GM19463 (cell line): ENCODE results near the gene MYMK.
"Not testable (repeated sequence)": the region's sequence is repeated elsewhere in the genome, so short reads cannot be mapped to it uniquely, and the experiment has no call there.

ENCODE experiments used
- ATAC-seq: cut with Tn5 transposase; IDR thresholded peaks from one replicate; pipeline ENCODE4 v1.9.1; 2021; ENCODE audit warnings: mild to moderate bottlenecking, moderate library complexity; ENCODE audit not compliant: unreplicated experiment

MYMK gene

GRCh38 chr9:133524679-133525228 is at the start of gene MYMK:
TSS of gene MYMK (minus strand) at chr9:133524959. CDS start at chr9:133524844, 115 bp downstream.
- no peak for ATAC-seq

- ATAC-seq, result no peak
Measured at GRCh38 chr9:133573791-133574515, 49.2 kb upstream of the MYMK start.

- ATAC-seq, result no peak
Measured at GRCh38 chr9:133572821-133573361, 48.1 kb upstream of the MYMK start.

- ATAC-seq, result no peak
Measured at GRCh38 chr9:133571896-133572595, 47.3 kb upstream of the MYMK start.

- ATAC-seq, result no peak
Measured at GRCh38 chr9:133571391-133571890, 46.7 kb upstream of the MYMK start.

- ATAC-seq, result no peak
Measured at GRCh38 chr9:133570691-133571080, 45.9 kb upstream of the MYMK start.

- ATAC-seq, result no peak
Measured at GRCh38 chr9:133569891-133570690, 45.3 kb upstream of the MYMK start.

GRCh38 chr9:133569121-133569785 is 44.5 kb upstream of the MYMK start:
- ATAC-seq, result no peak

GRCh38 chr9:133568186-133568585 is 43.4 kb upstream of the MYMK start:
- no peak for ATAC-seq

GRCh38 chr9:133566817-133567216 is 42.1 kb upstream of the MYMK start:
- no peak for ATAC-seq

- ATAC-seq, result no peak
Measured at GRCh38 chr9:133566382-133566781, 41.6 kb upstream of the MYMK start.

GRCh38 chr9:133564451-133565116 is 39.8 kb upstream of the MYMK start:
- ATAC-seq, result no peak

GRCh38 chr9:133563814-133564213 is 39.1 kb upstream of the MYMK start:
- not testable (repeated sequence) for ATAC-seq

- no peak for ATAC-seq
Measured at GRCh38 chr9:133563291-133563796, 38.6 kb upstream of the MYMK start.

GRCh38 chr9:133562611-133563290 is 38.0 kb upstream of the MYMK start:
- ATAC-seq, result no peak

- ATAC-seq, result no peak
Measured at GRCh38 chr9:133561976-133562554, 37.3 kb upstream of the MYMK start.

GRCh38 chr9:133560944-133561343 is 36.2 kb upstream of the MYMK start:
- ATAC-seq, result no peak

- ATAC-seq, result no peak
Measured at GRCh38 chr9:133560311-133560710, 35.6 kb upstream of the MYMK start.
